DOHH2 (cell line): Measurements from ENCODE around the gene KLHL15.

Source experiments
- H3F3A ChIP-seq: fragments of 200-600 bp; sonication (generic), shearing (Covaris generic); 2 replicates; pipeline ENCODE4 v1.6.0; 2016; ENCODE audit warnings: antibody characterized with exemption, mild to moderate bottlenecking; ENCODE audit not compliant: control insufficient read depth, insufficient read depth
- H3K27ac ChIP-seq: fragments of 200-600 bp; sonication (generic); 2 replicates; pipeline ENCODE4 v1.5.1; 2014; ENCODE audit warnings: low read depth, mild to moderate bottlenecking, low read length, moderate library complexity
- H3K27me3 ChIP-seq: fragments of 200-600 bp; sonication (generic); 2 replicates; pipeline ENCODE4 v1.6.1; 2014; ENCODE audit warnings: mild to moderate bottlenecking, low read length, mixed read lengths; ENCODE audit not compliant: control insufficient read depth
- H3K36me3 ChIP-seq: fragments of 200-600 bp; sonication (generic); 2 replicates; pipeline ENCODE4 v1.6.1; 2014; ENCODE audit warnings: mild to moderate bottlenecking, low read length, moderate library complexity, mixed read lengths; ENCODE audit not compliant: control insufficient read depth
- H3K4me1 ChIP-seq: fragments of 200-600 bp; sonication (generic); 2 replicates; pipeline ENCODE4 v1.6.1; 2014; ENCODE audit warnings: mild to moderate bottlenecking, low read length, mixed read lengths; ENCODE audit not compliant: control insufficient read depth
- H3K4me2 ChIP-seq: fragments of 200-600 bp; sonication (generic); 2 replicates; pipeline ENCODE4 v1.6.0; 2014; ENCODE audit warnings: mild to moderate bottlenecking, low read length, moderate library complexity
- H3K4me3 ChIP-seq: fragments of 200-600 bp; sonication (generic); 2 replicates; pipeline ENCODE4 v1.5.1; 2014; ENCODE audit warnings: mild to moderate bottlenecking, low read length, mixed read lengths
- H3K79me2 ChIP-seq: fragments of 200-600 bp; sonication (generic); 2 replicates; pipeline ENCODE4 v1.6.1; 2014; ENCODE audit warnings: mild to moderate bottlenecking, low read length, mixed read lengths; ENCODE audit not compliant: control insufficient read depth
- H3K9me2 ChIP-seq: fragments of 200-600 bp; sonication (generic); replicated peaks from 2 replicates; pipeline ENCODE4 v1.6.1; 2014; ENCODE audit warnings: mild to moderate bottlenecking, low read length, mixed read lengths; ENCODE audit not compliant: control insufficient read depth
- H3K9me3 ChIP-seq: fragments of 200-600 bp; sonication (generic); 2 replicates; pipeline ENCODE4 v1.6.1; 2014; ENCODE audit warnings: antibody characterized with exemption, low read length, mixed read lengths; ENCODE audit not compliant: control insufficient read depth, insufficient read depth
- H4K20me1 ChIP-seq: fragments of 200-600 bp; sonication (generic); 2 replicates; pipeline ENCODE4 v1.6.0; 2014; ENCODE audit warnings: low read depth, mild to moderate bottlenecking, antibody characterized with exemption, low read length, moderate library complexity; ENCODE audit not compliant: control insufficient read depth, insufficient read depth
- EZH2phosphoT487 ChIP-seq: fragments of 200-600 bp; sonication (generic); IDR thresholded peaks from 2 replicates; pipeline ENCODE4 v1.6.1; 2017; ENCODE audit warnings: borderline replicate concordance, mild to moderate bottlenecking, antibody characterized with exemption, low read length, moderate library complexity, mixed read lengths
- TF ChIP-seq, protein P1 (sequence below): fragments of 200-600 bp; sonication (generic); IDR thresholded peaks from one replicate; pipeline ENCODE4 v1.5.1; 2014; ENCODE audit warnings: antibody characterized with exemption, mild to moderate bottlenecking, low read depth, low read length; ENCODE audit not compliant: poor library complexity, severe bottlenecking

KLHL15 gene

DNA sequence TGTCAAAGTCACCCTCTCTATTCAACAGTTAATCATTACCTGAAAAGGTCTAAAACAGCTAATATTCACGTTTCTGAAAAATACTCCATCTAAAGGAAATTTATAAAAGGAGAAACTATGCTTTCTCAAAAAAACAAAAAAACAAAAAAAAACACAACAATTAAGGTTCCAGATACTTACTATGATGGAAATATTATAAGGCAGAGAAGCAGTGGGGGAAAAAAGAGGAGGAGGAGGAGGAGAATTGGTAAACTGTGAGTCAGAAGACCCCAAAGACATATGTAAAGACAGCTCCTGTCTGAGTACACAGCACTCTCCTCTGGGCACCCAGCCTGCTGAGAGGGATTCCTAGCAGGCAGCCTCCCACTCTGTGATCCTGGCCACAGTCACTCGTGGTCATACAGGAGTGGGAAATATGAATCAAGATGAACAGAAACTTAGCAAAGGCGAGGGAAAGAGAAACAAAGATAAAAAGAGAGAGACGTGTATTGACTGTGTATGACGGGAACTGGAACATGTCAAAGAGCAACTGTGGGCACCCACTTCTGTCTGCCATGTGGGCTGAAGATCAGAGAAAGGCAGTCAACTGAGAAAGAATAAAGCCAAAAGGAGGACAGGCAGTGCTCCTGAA lies 12.5 kb downstream of the KLHL15 start:
- Histone ChIP-seq H4K20me1 (no peaks in the 10 kb centered on the region), H3F3A (no peaks in the 10 kb centered on the region), H3K9me2 (no peaks in the 10 kb centered on the region), H3K36me3 (peaks cover 32% of the 10 kb centered on the region), H3K4me3 (no peak overlapping the region), H3K4me2 (no peak overlapping the region), H3K79me2 (peaks cover 96% of the 10 kb centered on the region), H3K27ac (no peak overlapping the region), H3K27me3 (no peaks in the 10 kb centered on the region), H3K4me1 (peaks cover under 1% of the 10 kb centered on the region), H3K9me3 (no peaks in the 10 kb centered on the region)
- TF ChIP-seq EZH2phosphoT487, result no peak
- TF ChIP-seq, protein P1, sequence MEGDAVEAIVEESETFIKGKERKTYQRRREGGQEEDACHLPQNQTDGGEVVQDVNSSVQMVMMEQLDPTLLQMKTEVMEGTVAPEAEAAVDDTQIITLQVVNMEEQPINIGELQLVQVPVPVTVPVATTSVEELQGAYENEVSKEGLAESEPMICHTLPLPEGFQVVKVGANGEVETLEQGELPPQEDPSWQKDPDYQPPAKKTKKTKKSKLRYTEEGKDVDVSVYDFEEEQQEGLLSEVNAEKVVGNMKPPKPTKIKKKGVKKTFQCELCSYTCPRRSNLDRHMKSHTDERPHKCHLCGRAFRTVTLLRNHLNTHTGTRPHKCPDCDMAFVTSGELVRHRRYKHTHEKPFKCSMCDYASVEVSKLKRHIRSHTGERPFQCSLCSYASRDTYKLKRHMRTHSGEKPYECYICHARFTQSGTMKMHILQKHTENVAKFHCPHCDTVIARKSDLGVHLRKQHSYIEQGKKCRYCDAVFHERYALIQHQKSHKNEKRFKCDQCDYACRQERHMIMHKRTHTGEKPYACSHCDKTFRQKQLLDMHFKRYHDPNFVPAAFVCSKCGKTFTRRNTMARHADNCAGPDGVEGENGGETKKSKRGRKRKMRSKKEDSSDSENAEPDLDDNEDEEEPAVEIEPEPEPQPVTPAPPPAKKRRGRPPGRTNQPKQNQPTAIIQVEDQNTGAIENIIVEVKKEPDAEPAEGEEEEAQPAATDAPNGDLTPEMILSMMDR, result no peak

DNA sequence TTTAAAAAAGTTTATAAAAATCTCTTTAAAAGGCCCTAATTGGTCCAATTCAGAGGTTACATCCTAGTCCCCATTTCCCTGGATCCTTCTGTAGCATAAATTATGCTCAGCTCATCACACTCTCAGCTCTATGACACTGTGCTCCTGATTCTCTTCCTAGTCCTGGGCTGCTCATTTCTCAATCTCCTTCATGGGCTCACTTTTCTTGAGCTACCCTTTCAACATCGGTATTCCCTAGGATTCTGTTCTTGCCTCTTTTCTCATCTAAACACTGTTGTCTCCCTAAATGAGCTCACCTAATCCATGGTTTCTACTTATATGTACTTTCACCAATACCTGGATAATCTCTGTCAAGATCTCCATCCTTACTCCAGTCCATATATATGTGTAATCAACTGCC lies 14.7 kb downstream of the KLHL15 start:
- Histone ChIP-seq H3K9me3 (no peaks in the 10 kb centered on the region), H3K9me2 (no peaks in the 10 kb centered on the region), H4K20me1 (no peaks in the 10 kb centered on the region), H3F3A (no peaks in the 10 kb centered on the region), H3K27me3 (no peaks in the 10 kb centered on the region), H3K79me2 (peaks cover 93% of the 10 kb centered on the region), H3K4me1 (no peaks in the 10 kb centered on the region; the same call in 1 of the 2 replicates), H3K4me2 (no peak overlapping the region), H3K36me3 (peaks cover 23% of the 10 kb centered on the region), H3K27ac (no peak overlapping the region), H3K4me3 (no peak overlapping the region)
- no peak for TF ChIP-seq EZH2phosphoT487
- TF ChIP-seq, protein P1, result no peak

DNA sequence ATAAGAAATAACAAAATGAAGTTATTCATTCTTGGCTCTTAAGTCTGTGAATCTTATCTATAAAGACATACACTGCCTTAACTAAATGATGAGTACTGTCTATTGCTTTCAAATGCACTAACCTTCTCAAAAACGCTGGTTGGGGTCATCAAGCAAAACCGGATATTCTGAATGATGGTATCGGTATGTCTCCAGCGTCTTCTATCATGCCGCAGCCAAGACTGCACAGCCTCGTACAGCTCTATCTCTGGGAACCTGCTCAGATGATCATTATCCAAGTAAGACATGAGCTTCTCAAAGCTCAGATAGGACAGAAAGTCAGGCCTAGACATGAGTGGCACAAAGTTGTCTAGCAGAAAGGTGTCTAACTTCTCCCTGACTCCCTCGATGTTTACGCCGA lies 21.1 kb downstream of the KLHL15 start:
- Histone ChIP-seq H3K9me2 (no peaks in the 10 kb centered on the region), H4K20me1 (no peaks in the 10 kb centered on the region), H3K4me2 (no peak overlapping the region), H3K27me3 (no peaks in the 10 kb centered on the region), H3K79me2 (peaks cover 91% of the 10 kb centered on the region), H3K27ac (no peak overlapping the region), H3K9me3 (no peaks in the 10 kb centered on the region), H3F3A (no peaks in the 10 kb centered on the region), H3K36me3 (peaks cover 34% of the 10 kb centered on the region), H3K4me1 (peaks cover 19% of the 10 kb centered on the region), H3K4me3 (no peak overlapping the region)
- TF ChIP-seq, protein P1, result no peak
- no peak for TF ChIP-seq EZH2phosphoT487
